ENCODE results near the gene RBL2. TPM values are rescaled to one million over a fixed set of nuclear protein-coding genes. Genes with fewer than 3 reads are reported as not detected.

RBL2 gene
- total and polyA plus RNA-seq, 2 of the 13 experiments (the other 11 are each of a cell fraction or from before 2014, with no cell fraction given) = 41.2 to 60.9 TPM

GRCh38 chr16:53465606-53466280 is 31.5 kb downstream of the RBL2 start (continued):
- TF ChIP-seq, protein P1, sequence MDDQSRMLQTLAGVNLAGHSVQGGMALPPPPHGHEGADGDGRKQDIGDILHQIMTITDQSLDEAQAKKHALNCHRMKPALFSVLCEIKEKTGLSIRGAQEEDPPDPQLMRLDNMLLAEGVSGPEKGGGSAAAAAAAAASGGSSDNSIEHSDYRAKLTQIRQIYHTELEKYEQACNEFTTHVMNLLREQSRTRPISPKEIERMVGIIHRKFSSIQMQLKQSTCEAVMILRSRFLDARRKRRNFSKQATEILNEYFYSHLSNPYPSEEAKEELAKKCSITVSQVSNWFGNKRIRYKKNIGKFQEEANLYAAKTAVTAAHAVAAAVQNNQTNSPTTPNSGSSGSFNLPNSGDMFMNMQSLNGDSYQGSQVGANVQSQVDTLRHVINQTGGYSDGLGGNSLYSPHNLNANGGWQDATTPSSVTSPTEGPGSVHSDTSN (CRISPR knock-in tag; IDR thresholded peaks at IDR 0.05; ENCODE audit: borderline replicate concordance) = no peak
- TF ChIP-seq BHLHE40 (IDR thresholded peaks at IDR 0.05; ENCODE audit: low read length) = no peak
- TF ChIP-seq CCDC6 (CRISPR knock-in tag; IDR thresholded peaks at IDR 0.05) = no peak
- no peak for TF ChIP-seq ZBTB49 (CRISPR knock-in tag; IDR thresholded peaks at IDR 0.05; ENCODE audit: borderline replicate concordance)
- TF ChIP-seq SNAPC4 (CRISPR knock-in tag; IDR thresholded peaks at IDR 0.05) = no peak
- TF ChIP-seq NR2C2 (CRISPR knock-in tag; IDR thresholded peaks at IDR 0.05; ENCODE audit: borderline replicate concordance) = no peak
- TF ChIP-seq ZNF232 (CRISPR knock-in tag; IDR thresholded peaks at IDR 0.05; ENCODE audit: borderline replicate concordance) = no peak

Measured in HepG2 (cell line).